Fibroblast of lung (primary cell): ENCODE results near the gene TDRD9.

ENCODE experiments used
- EZH2 ChIP-seq: IDR thresholded peaks from 2 replicates; pipeline ENCODE4 v1.5.1; 2012; ENCODE audit warnings: low read length, control low read depth, mild to moderate bottlenecking; ENCODE audit errors: missing control alignments
- TF ChIP-seq, protein P1 (sequence below), 2 donors: IDR thresholded peaks in 1 of 2; conservative IDR thresholded peaks in 1 of 2; 1 replicate in 1 of 2; 2 replicates in 1 of 2; pipeline ENCODE4 v1.5.1; 2011 to 2012; ENCODE audit warnings: low read length in 2 of 2, control low read depth in 1 of 2, inconsistent platforms in 1 of 2, low read depth in 1 of 2, mild to moderate bottlenecking in 1 of 2

DNA sequence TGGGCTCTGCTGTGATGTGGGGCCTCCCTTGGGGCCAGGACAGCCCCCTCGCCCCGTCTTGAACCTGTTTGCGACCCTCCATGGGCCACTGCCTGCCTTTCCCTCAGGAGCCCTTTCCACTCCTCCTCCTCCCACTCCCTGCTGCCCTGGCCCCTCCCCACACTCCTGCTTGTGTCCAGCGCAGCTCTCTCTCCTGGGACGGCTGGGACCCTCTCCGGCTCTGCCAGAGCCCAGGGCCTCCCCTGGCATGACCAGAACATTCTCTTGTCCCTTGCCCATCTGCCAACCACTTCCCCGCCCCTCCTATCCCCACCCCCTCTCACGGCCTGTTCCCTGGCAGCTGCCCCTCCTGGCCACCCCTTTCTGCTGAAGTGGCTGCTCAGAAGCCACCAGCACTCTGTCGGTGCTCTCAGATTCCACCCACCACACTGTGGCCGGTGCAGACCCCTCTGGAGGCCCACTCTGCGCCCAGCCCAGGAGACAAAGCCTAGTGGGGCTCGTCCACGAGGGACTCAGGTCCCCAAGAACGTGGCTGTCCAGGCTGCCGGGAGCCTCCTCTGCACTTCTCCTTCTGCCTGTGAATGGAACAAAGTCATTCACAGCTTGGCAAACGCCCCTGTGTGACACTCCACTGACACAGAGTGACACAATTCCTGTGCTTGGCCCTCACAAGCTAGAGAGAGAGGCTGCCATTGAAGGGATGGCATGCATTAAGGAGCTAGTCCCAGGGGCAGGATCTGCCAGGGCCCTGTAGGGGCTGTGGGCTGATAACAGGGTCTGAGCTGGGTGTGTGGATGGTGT lies 158.6 kb downstream of the TDRD9 start:
- TF ChIP-seq, protein P1, sequence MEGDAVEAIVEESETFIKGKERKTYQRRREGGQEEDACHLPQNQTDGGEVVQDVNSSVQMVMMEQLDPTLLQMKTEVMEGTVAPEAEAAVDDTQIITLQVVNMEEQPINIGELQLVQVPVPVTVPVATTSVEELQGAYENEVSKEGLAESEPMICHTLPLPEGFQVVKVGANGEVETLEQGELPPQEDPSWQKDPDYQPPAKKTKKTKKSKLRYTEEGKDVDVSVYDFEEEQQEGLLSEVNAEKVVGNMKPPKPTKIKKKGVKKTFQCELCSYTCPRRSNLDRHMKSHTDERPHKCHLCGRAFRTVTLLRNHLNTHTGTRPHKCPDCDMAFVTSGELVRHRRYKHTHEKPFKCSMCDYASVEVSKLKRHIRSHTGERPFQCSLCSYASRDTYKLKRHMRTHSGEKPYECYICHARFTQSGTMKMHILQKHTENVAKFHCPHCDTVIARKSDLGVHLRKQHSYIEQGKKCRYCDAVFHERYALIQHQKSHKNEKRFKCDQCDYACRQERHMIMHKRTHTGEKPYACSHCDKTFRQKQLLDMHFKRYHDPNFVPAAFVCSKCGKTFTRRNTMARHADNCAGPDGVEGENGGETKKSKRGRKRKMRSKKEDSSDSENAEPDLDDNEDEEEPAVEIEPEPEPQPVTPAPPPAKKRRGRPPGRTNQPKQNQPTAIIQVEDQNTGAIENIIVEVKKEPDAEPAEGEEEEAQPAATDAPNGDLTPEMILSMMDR (conservative IDR thresholded peaks at IDR 0.05 in 1 of 2, IDR thresholded peaks at IDR 0.05 in 1 of 2; ENCODE audit: low read depth in 1 of 2, low read length in 2 of 2): no peak
- no peak for TF ChIP-seq EZH2
